GM12891 (cell line): ENCODE results near the gene ARHGEF17.
A peak's percentile ranks its signal among the peaks of the same experiment; 100 is the strongest.
"Not testable (repeated sequence)": the region's sequence is repeated elsewhere in the genome, so short reads cannot be mapped to it uniquely, and the experiment has no call there.

Experiments
- PAX5 ChIP-seq: IDR thresholded peaks from 2 replicates; pipeline ENCODE4 v1.6.1; 2011; ENCODE audit warnings: low read length, moderate library complexity, mild to moderate bottlenecking; ENCODE audit not compliant: insufficient read depth, severe bottlenecking
- POLR2A ChIP-seq: IDR thresholded peaks from 2 replicates; pipeline ENCODE4 v1.6.1; 2011; ENCODE audit warnings: low read depth, low read length, control low read depth
- POLR2AphosphoS5 ChIP-seq: IDR thresholded peaks from 2 replicates; pipeline ENCODE4 v1.6.1; 2011; ENCODE audit warnings: low read depth, low read length, control low read depth
- SPI1 ChIP-seq: IDR thresholded peaks from 2 replicates; pipeline ENCODE4 v1.6.1; 2011; ENCODE audit warnings: low read depth, low read length, control low read depth
- TAF1 ChIP-seq: IDR thresholded peaks from 2 replicates; pipeline ENCODE4 v1.6.1; 2011; ENCODE audit warnings: low read depth, low read length, control low read depth

DNA sequence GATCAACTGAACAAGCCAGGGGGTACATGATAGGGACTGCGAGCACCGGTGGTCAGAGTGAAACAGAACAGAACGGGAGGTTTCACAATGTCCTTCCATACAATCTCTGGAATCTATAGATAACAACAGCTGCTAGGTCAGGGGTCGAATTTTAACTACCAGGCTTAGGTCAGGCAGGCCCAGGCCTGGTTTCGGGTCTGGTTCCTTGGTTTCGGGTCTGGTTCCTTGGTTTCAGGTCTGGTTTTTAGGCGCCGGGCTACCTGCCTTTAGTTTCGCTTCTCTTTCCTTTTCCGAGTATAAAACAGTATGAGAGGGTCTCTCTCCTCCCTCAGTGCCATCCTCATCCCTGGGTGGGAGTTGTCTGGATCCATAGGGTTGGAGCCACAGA is 36.6 kb upstream of the ARHGEF17 start:
- not testable (repeated sequence) for TF ChIP-seq POLR2AphosphoS5, TAF1, POLR2A, PAX5
- peak; percentile 65 for TF ChIP-seq SPI1
